Heart left ventricle (tissue), 16 donors: Measurements from ENCODE around the gene MYH13. TPM values are rescaled to one million over a fixed set of nuclear protein-coding genes. Genes with fewer than 3 reads are reported as not detected.

Source experiments
- ATAC-seq, 4 donors: fragments of 200-7000 bp; cut with Tn5 transposase; one replicate each; pipeline ENCODE4 v1.9.1; 2020 to 2022; ENCODE audit warnings: moderate library complexity in 4 of 4, mild to moderate bottlenecking in 3 of 4, moderate number of reproducible peaks in 1 of 4
- DNase-seq, 5 donors: peaks; one replicate each; pipeline ENCODE4 v3.0.0-alpha.2; 2020
- H3K27ac ChIP-seq, 12 donors: fragments of 200-600 bp; sonication (generic) in 4 of 12; one replicate each; pipeline versions ENCODE4 v1.5.0 to v1.8.0; 2016 to 2022; ENCODE audit warnings: mild to moderate bottlenecking in 2 of 12
- H3K27me3 ChIP-seq, 9 donors: fragments of 200-600 bp; sonication (generic) in 2 of 9; one replicate each; pipeline versions ENCODE4 v1.5.1 to v1.8.0; 2016 to 2022; ENCODE audit warnings: mild to moderate bottlenecking in 3 of 9
- H3K36me3 ChIP-seq, 9 donors: fragments of 200-600 bp; sonication (generic) in 2 of 9; one replicate each; pipeline versions ENCODE4 v1.5.0 to v1.8.0; 2018 to 2022; ENCODE audit warnings: mild to moderate bottlenecking in 2 of 9
- H3K4me1 ChIP-seq, 12 donors: fragments of 200-600 bp; sonication (generic) in 4 of 12; one replicate each; pipeline versions ENCODE4 v1.5.0 to v1.8.0; 2016 to 2022; ENCODE audit warnings: mild to moderate bottlenecking in 3 of 12
- H3K4me3 ChIP-seq, 12 donors: fragments of 200-600 bp; sonication (generic) in 4 of 12; one replicate each; pipeline versions ENCODE4 v1.5.0 to v1.8.0; 2017 to 2022; ENCODE audit warnings: mild to moderate bottlenecking in 9 of 12, moderate library complexity in 4 of 12
- H3K9me3 ChIP-seq, 12 donors: fragments of 200-600 bp; sonication (generic) in 4 of 12; one replicate each; pipeline versions ENCODE4 v1.5.0 to v1.8.0; 2016 to 2022; ENCODE audit warnings: mild to moderate bottlenecking in 1 of 12
- CTCF ChIP-seq, 12 donors: fragments of 200-600 bp; sonication (generic) in 4 of 12; IDR thresholded peaks; one replicate each; pipeline versions ENCODE4 v1.5.0 to v1.8.0; 2018 to 2022; ENCODE audit warnings: antibody characterized with exemption in 12 of 12, mild to moderate bottlenecking in 5 of 12
- POLR2A ChIP-seq, 2 donors: fragments of 450-650 bp; IDR thresholded peaks; one replicate each; pipeline ENCODE4 v1.6.1; 2017; ENCODE audit warnings: antibody characterized with exemption in 2 of 2, mild to moderate bottlenecking in 2 of 2, moderate library complexity in 2 of 2
- WGBS, 4 donors: extraction: QIAGEN DNeasy Blood & Tissue Kit in 2 of 4; methylation state at CpG; one replicate each; pipeline versions ENCODE4 v1.1.5 to v1.1.7; 2013 to 2018; 5-methylcytosine and 5-hydroxymethylcytosine counted together
- intact Hi-C, 10 donors: fragments of 100-400 bp; cut with DNase I; formaldehyde crosslinking; loops; one replicate each; pipeline versions ENCODE4 v1.11.1 to v1.14.2; 2022
- polyA plus RNA-seq, 2 donors: library from polyadenylated mRNA; stranded (reverse); fragments of 200-250 nt; gene quantifications; one replicate each; pipeline ENCODE4 v1.2.3, GENCODE V29; 2013
- total RNA-seq, 9 donors: library from RNA; depleted of rRNA in 2 of 9; stranded (reverse); fragments of >200 nt in 2 of 9; fragmentation: NEBNext Ultra II Directional in 3 of 9; extraction: Animal tissue kit (Norgen Biotek cat#: 25700) in 3 of 9; gene quantifications; one replicate each; pipeline versions ENCODE4 v1.1.0 to v1.2.4, GENCODE V29; 2016 to 2023
- donor health status: ischemic (EF 13 %, LVEDD 7.1; RV severe dilation, severe dysfunction).
- donor health status: healthy with polysubstance abuse.
- donor health status: DM: no; HTN: yes; CAD: no.
- donor health status: DM: no; HTN: no; CAD: no.
- donor health status: ischemic (EF 25% LVEDD 6.9; RV normal size, moderate dysfunction).
- donor health status: ischemic (EF 25% LVEDD 5.7; RV mildly dilated, moderate dysfunction).
- donor health status: healthy.
- donor health status: DM: yes; HTN: yes; CAD: no.
- donor health status: ischemic (EF 35%, LVEDD 5.7; RV mildly dilated, moderate dysfunction).
- donor health status: nonischemic (EF 11% LVEDD 7.7; RV severe dilation, severe dysfunction).
- donor health status: DM: yes; HTN: yes; CAD: no.
- donor health status: PGD.
- donor health status: ischemic (EF 29% LVEDD 5.4; RV normal size, mild dysfunction).
- donor health status: nonischemic (EF 23%, LVEDD 6.1; RV moderate dilation, normal function).

The MYH13 gene
- total and polyA plus RNA-seq, 11 donors, result 0.01 TPM; not detected in 10

GRCh38 chr17:10278218-10278617 is 94.6 kb downstream of the MYH13 start:
- intact Hi-C loops, result no loop called here
- no peak for ATAC-seq
- H3K4me1 ChIP-seq, result peaks cover 0 to 3% (median 0%) of the 10 kb centered on the region in 12 donors
- no peaks in the 10 kb centered on the region for H3K9me3 ChIP-seq
- DNase-seq, result no peak
- no peaks in the 10 kb centered on the region for H3K36me3 ChIP-seq
- H3K27ac ChIP-seq, result no peak overlapping the region
- 17 to 24% (median 23%) methylated on average over 3 of the region's 3 CpGs for WGBS, 4 donors
- TF ChIP-seq CTCF (IDR thresholded peaks at IDR 0.05), result no peak
- TF ChIP-seq POLR2A (IDR thresholded peaks at IDR 0.05), result no peak
- peak overlapping the region in 6 of 12 donors; percentile 13 to 35 (median 24) for H3K4me3 ChIP-seq
- H3K27me3 ChIP-seq, result peaks cover 0 to 3% (median 0%) of the 10 kb centered on the region in 9 donors

- 55 to 80% (median 69%) methylated on average over 3 of the region's 3 CpGs for WGBS, 4 donors
- Histone ChIP-seq H3K36me3 (no peaks in the 10 kb centered on the region), H3K4me3 (no peak overlapping the region), H3K4me1 (peaks cover 0 to 3% (median 0%) of the 10 kb centered on the region in 12 donors), H3K27ac (no peak overlapping the region), H3K9me3 (no peaks in the 10 kb centered on the region), H3K27me3 (peaks cover 0 to 7% (median 0%) of the 10 kb centered on the region in 9 donors)
- no peak for DNase-seq
- no peak for ATAC-seq
- TF ChIP-seq CTCF (IDR thresholded peaks at IDR 0.05) (no peak), POLR2A (IDR thresholded peaks at IDR 0.05) (no peak)
- intact Hi-C loops, result no loop called here
These were observed 96.4 kb downstream of the MYH13 start for GRCh38 chr17:10276436-10276835.

GRCh38 chr17:10275418-10275817 is 97.4 kb downstream of the MYH13 start:
- no peak for DNase-seq
- WGBS, 4 donors, result 79 to 94% (median 81%) methylated on average over 5 to 8 of the region's 8 CpGs
- ATAC-seq, result no peak
- H3K36me3 ChIP-seq, result no peaks in the 10 kb centered on the region
- intact Hi-C loops, result no loop called here
- H3K27ac ChIP-seq, result no peak overlapping the region
- H3K9me3 ChIP-seq, result no peaks in the 10 kb centered on the region
- TF ChIP-seq POLR2A (IDR thresholded peaks at IDR 0.05) (no peak), CTCF (IDR thresholded peaks at IDR 0.05) (no peak)
- peaks cover 0 to 7% (median 0%) of the 10 kb centered on the region in 9 donors for H3K27me3 ChIP-seq
- H3K4me3 ChIP-seq, result no peak overlapping the region
- peaks cover 0 to 3% (median 0%) of the 10 kb centered on the region in 12 donors for H3K4me1 ChIP-seq

GRCh38 chr17:10271106-10271562 is 101.7 kb downstream of the MYH13 start:
- Histone ChIP-seq H3K27me3 (peaks cover 0 to 7% (median 0%) of the 10 kb centered on the region in 9 donors), H3K36me3 (no peaks in the 10 kb centered on the region), H3K27ac (peak overlapping the region in 5 of 12 donors; percentile 14 to 56 (median 24)), H3K4me3 (no peak overlapping the region), H3K9me3 (no peaks in the 10 kb centered on the region), H3K4me1 (peaks cover 0 to 8% (median 0%) of the 10 kb centered on the region in 12 donors)
- ATAC-seq (peak in 3 of 4 donors; percentile 26 to 75 (median 73)), DNase-seq (no peak)
- WGBS, 4 donors, result 65 to 73% (median 69%) methylated on average over 3 of the region's 3 CpGs
- TF ChIP-seq CTCF (IDR thresholded peaks at IDR 0.05) (no peak), POLR2A (IDR thresholded peaks at IDR 0.05) (no peak)
- intact Hi-C loops, result no loop called here
